ENCODE results near the gene IL9.

The IL9 gene

DNA sequence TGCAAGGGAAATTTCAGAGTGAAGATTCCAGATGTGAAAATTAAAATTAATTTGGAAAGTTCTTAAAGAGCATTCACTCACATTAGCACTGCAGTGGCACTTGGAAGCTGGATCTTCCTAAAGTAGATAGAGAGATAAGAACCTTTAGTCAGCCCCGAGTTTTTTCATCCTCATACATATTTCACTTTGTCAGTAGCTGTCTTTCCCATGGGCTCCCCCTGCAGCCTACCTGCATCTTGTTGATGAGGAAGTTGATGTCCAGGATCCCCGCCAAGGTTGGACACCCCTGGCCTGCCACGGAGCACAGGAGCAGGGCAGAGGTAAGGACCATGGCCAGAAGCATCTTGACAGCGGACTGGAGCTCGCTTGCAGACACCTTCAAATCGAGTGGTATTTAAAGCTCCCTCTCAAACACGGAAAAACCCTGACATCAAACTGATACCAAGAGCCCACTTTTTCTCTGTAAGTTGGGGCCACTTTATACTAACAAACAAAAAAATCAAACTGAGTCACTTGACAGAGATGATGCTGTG is at the start of gene IL9:
Gene IL9, minus strand, starts transcription at position 368 of the 533 bp plus-strand sequence. Its CDS starts 25 bp downstream, at position 343.
- TF ChIP-seq, protein P1, sequence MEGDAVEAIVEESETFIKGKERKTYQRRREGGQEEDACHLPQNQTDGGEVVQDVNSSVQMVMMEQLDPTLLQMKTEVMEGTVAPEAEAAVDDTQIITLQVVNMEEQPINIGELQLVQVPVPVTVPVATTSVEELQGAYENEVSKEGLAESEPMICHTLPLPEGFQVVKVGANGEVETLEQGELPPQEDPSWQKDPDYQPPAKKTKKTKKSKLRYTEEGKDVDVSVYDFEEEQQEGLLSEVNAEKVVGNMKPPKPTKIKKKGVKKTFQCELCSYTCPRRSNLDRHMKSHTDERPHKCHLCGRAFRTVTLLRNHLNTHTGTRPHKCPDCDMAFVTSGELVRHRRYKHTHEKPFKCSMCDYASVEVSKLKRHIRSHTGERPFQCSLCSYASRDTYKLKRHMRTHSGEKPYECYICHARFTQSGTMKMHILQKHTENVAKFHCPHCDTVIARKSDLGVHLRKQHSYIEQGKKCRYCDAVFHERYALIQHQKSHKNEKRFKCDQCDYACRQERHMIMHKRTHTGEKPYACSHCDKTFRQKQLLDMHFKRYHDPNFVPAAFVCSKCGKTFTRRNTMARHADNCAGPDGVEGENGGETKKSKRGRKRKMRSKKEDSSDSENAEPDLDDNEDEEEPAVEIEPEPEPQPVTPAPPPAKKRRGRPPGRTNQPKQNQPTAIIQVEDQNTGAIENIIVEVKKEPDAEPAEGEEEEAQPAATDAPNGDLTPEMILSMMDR (IDR thresholded peaks at IDR 0.05; ENCODE audit: low read depth, low read length): no peak

DNA sequence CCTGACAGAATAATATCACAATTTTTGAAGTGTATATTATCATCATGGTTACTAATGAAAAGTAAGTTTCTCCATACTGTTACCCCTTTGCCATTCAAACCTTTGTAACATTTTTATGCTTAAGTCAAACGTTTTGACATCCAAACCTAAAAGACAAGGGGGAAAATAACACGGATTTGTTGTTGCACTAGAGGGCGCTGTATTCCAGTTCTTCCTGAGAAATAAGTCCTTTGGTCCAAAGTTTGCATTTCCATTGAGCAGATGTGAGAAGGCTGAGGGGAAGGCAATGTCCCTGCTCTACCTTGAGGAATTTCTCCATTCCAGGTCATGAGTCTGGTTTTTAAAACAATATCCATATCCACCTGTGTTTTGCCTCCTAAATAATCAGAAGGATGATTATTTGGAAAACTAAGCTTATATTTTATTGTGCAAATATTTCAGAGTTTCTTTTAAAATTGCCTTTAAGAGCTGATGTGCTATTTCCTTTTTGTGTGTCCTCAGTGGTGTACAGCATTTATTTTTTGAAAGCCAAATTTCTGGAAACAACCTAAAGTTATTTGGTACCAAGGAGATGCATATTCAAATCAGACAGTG is 49.4 kb upstream of the IL9 start:
- TF ChIP-seq, protein P1 (IDR thresholded peaks at IDR 0.05; ENCODE audit: low read depth, low read length): peak; percentile 67
- DNase-seq (ENCODE audit: low read depth in 2 of 2): peak; percentile 94
- H3K4me3 ChIP-seq (replicated peaks in 1 of 2; ENCODE audit: low read depth in 2 of 2, low read length in 2 of 2): no peak overlapping the region

More for the DNA sequence above, at the start of gene IL9:
- no peak for DNase-seq (ENCODE audit: low read depth in 2 of 2)
- H3K4me3 ChIP-seq (replicated peaks in 1 of 2; ENCODE audit: low read depth in 2 of 2, low read length in 2 of 2): no peak within 1 kb of the TSS

DNA sequence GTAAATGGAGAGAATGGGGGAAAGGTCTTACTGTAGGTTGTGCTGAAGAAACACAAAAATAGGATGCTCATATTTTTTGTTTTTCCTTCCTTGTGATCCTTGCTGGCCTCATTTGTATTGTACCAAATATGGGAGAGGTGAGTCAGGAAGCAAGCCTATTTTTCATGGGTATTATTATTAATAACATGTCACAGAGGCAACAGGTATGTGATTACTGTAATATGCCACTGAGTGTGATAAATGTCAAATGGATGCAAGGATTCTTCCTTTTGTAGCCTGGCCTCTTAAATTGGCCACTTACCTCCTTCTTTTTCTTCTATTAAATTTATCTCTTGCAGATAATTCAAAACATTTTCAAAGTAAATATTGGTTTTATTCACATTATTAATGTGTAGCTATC is 48.9 kb upstream of the IL9 start:
- TF ChIP-seq, protein P1 (IDR thresholded peaks at IDR 0.05; ENCODE audit: low read depth, low read length): no peak

DNA sequence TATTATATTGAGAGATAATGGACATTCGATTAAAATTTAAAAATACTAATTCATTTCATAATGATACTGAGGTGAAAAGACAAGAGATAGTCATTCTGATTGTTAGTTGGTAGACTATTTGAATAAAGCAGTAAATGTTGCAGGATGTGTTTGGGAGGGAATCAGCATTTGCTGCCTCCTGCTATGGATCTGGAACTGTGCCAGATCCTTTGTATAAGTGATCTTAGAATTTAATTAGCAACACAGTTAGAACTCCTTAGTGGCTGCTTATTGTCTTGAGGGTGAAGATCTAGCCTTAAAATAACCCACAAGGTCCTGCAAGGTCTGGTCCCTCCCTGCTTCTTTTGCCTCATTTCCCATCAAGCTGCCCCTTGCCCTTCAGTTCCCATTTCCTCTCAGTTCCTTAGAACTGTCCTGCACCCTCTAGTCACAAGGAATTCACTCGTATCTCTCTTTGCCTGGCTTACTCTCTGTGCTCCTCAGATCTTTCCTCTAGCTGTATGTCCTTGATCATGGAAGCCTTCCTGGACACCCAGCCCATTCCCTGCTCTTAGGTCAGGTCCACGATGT is 46.6 kb upstream of the IL9 start:
- no peak overlapping the region for H3K4me3 ChIP-seq (replicated peaks in 1 of 2; ENCODE audit: low read depth in 2 of 2, low read length in 2 of 2)
- no peak for DNase-seq (ENCODE audit: low read depth in 2 of 2)
- TF ChIP-seq, protein P1 (IDR thresholded peaks at IDR 0.05; ENCODE audit: low read depth, low read length): no peak

More for the DNA sequence above, 48.9 kb upstream of the IL9 start:
- no peak overlapping the region for H3K4me3 ChIP-seq (replicated peaks in 1 of 2; ENCODE audit: low read depth in 2 of 2, low read length in 2 of 2)
- no peak for DNase-seq (ENCODE audit: low read depth in 2 of 2)

DNA sequence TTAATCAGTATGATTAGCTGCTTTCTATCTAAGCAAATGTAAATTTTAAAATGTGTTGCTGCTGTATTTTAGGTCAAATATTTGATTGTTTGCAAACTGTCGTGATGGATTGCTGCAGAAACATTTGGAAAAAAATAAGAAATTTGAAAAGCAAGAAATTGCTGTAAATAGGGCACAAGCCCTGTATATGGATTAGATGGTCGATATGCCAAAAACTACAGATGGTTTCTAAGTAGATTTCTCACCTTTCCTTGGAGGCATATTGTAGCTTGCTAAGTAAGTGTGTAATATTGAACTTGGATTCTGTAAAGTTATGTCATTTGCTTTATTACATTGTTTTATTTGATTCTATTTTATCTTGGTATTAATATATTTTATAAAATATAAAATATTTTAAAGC is 46.1 kb upstream of the IL9 start:
- no peak for DNase-seq (ENCODE audit: low read depth in 2 of 2)
- H3K4me3 ChIP-seq (replicated peaks in 1 of 2; ENCODE audit: low read depth in 2 of 2, low read length in 2 of 2): no peak overlapping the region
- TF ChIP-seq, protein P1 (IDR thresholded peaks at IDR 0.05; ENCODE audit: low read depth, low read length): no peak

DNA sequence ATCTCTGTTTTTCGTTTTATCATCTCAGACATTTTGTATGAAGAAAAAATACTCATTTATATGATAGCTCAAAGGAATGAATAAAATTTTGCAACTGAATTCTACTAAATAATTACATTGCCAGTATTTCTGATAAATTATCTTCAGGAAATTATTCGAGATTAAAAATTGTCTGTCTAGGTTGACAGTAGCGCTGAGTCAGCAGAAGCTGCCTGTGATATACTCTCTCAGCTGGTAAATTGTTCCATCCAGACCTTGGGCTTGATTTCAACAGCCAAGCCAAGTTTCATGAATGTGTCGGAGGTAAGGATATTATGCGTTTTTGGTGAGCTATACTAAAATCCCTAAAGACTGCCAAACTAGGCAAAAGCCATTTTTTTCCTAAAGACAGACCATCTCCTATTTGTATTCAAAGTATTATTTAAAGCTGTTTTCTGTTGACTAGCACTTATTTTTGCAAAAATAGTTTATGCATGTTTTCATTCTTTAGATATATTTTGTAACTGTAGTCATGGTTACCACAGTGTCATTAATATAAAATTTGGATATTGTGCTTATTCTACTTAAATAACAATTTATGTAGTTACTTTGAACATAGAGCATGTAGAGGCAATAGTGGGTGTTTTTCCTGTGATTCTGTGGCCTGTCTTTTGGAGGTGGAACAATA is 41.7 kb upstream of the IL9 start:
- TF ChIP-seq, protein P1 (IDR thresholded peaks at IDR 0.05; ENCODE audit: low read depth, low read length): no peak
- no peak for DNase-seq (ENCODE audit: low read depth in 2 of 2)
- no peak overlapping the region for H3K4me3 ChIP-seq (replicated peaks in 1 of 2; ENCODE audit: low read depth in 2 of 2, low read length in 2 of 2)
